ENCODE measurements around the gene ANKRD11. TPM values are rescaled to one million over a fixed set of nuclear protein-coding genes. Genes with fewer than 3 reads are reported as not detected.

The ANKRD11 gene
- total RNA-seq, 2 experiments from 2014 or later, result 126 to 133 TPM

DNA sequence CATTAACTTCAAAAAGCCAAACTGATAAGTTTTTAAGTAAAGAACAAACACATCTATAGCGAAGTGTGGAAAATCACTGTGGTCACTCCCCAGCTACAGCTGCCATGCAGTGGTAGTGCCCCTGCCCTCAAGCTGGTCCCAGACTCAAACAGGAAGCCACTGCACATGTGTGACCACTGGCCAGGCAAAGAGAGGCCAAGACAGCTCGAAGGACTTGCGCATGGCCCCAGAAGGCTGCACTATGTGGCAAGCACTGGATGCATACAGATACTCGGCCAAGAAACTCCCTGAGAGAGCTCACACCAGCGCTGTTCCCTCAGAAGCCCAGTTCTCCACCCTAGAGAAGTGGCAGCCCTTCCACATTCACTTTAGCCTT is 82.4 kb downstream of the ANKRD11 start:
- intact Hi-C loops (cut with micrococcal nuclease), result loop anchor here (2.0 to 5.0 kb wide), 3 partner anchors 34 to 81 kb away; no protein-coding TSS in a partner anchor
- Mint-ChIP-seq H3K4me3 (no peak overlapping the region), H3K27ac (peak overlapping the region; percentile 86), H3K4me1 (ENCODE audit: low read depth) (peaks cover 91% of the 10 kb centered on the region), H3K27me3 (no peaks in the 10 kb centered on the region), H3K36me3 (no peaks in the 10 kb centered on the region), H3K9me3 (no peaks in the 10 kb centered on the region)
- ChIA-PET CTCF (no interaction called here), POLR2A (interaction anchor here (0.9 kb wide), 1 partner anchor 17 kb away, joined by 3 read pairs; no protein-coding TSS in a partner anchor)
- no peak for DNase-seq

DNA sequence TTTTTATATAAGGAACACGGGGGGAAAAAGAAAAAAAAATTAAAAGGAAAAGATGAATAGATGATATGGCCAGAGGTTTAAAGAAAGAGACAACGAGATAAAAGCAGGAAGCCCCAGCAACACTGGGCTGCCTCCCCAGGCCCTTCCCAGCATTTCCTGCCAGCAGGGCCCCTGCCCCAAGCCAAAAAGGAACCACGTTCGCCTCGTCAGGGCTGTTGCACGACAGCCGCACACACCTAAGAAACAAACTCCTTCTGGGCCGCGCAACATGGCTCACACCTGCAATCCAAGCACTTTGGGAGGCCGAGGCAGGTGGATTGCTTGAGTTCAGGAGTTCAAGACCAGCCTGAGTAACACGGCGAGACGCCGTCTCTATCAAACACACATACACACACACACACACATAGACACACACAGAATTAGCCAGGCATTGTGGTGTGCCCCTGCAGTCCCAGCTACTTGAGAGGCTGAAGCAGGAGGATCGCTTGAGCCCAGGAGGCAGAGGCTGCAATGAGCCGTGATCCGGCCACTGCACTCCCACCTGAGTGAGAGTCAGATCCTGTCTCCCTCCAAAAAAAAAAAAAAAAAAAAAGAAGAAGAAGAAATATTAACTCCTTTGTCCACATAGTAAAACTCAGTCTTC is 83.0 kb downstream of the ANKRD11 start:
- Mint-ChIP-seq H3K4me3 (peak overlapping the region; percentile 26), H3K9me3 (no peaks in the 10 kb centered on the region), H3K27ac (peak overlapping the region; percentile 86), H3K36me3 (no peaks in the 10 kb centered on the region), H3K27me3 (no peaks in the 10 kb centered on the region), H3K4me1 (ENCODE audit: low read depth) (peaks cover 89% of the 10 kb centered on the region)
- CTCF ChIA-PET, result no interaction called here
- POLR2A ChIA-PET, result no interaction called here
- intact Hi-C loops (cut with micrococcal nuclease), result loop anchor here (5.0 kb wide), 1 partner anchor 35 kb away; no protein-coding TSS in a partner anchor
- DNase-seq, result peak; percentile 46

DNA sequence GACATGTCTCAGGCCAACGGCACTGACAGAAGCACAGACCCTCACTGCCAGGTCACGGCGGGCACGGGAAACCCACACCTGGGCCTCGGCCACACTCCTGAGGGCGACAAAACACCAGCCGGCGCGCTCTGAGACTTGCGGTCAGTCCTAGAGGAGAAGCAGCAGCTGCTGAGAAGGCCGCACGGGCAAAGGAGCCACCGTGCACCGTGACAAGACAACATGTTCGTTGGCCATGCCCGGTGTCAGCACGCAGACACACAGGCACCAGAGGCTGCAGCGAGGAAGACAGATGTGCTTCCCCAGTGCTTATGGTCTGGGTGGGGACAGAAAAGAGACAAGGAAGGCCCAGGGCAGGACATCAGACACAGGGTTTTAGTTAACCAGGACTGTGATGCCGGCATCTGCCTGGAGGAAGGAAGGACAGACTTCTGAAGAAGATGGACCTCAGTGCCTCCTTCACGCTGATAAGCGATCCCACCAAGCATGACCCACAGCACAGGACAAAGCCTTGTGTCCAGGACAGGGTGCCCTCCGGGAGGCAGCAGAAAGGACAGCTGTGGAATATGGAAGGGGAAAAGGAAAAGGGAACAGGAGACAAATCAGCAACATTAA is 84.0 kb downstream of the ANKRD11 start:
- peak overlapping the region; percentile 86 for H3K27ac Mint-ChIP-seq
- H3K36me3 Mint-ChIP-seq, result no peaks in the 10 kb centered on the region
- no peaks in the 10 kb centered on the region for H3K27me3 Mint-ChIP-seq
- intact Hi-C loops (cut with micrococcal nuclease), result loop anchor here (5.0 kb wide), 1 partner anchor 36 kb away; no protein-coding TSS in a partner anchor
- H3K4me3 Mint-ChIP-seq, result no peak overlapping the region
- H3K9me3 Mint-ChIP-seq, result no peaks in the 10 kb centered on the region
- ChIA-PET CTCF (no interaction called here), POLR2A (no interaction called here)
- DNase-seq, result no peak
- H3K4me1 Mint-ChIP-seq (ENCODE audit: low read depth), result peaks cover 91% of the 10 kb centered on the region

DNA sequence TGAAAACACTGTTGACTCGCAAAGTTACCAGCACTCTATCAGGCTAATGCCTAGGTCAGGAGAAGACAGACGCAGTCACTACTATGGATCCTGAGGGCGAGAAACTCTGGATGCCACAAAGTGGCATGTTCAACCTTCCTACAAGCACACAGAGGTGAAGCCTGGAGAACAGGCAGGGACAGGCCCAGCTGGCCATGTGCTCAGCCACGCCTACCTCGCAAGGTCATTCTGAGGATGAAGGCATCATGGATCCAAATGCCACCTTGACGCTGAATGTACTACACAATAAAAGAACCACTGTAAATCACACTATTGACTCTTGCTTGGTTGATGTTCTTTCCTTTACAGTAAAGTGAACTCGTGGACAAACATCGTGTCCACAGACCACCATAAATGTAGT is 85.8 kb downstream of the ANKRD11 start:
- Mint-ChIP-seq H3K4me3 (no peak overlapping the region), H3K27me3 (no peaks in the 10 kb centered on the region), H3K36me3 (no peaks in the 10 kb centered on the region), H3K4me1 (ENCODE audit: low read depth) (peaks cover 75% of the 10 kb centered on the region), H3K9me3 (no peaks in the 10 kb centered on the region), H3K27ac (peak overlapping the region; percentile 70)
- no peak for DNase-seq
- CTCF ChIA-PET, result no interaction called here
- POLR2A ChIA-PET, result interaction anchor here (1.3 kb wide), 1 partner anchor 85 kb away, joined by 3 read pairs; no protein-coding TSS in a partner anchor
- intact Hi-C loops (cut with micrococcal nuclease), result no loop called here

DNA sequence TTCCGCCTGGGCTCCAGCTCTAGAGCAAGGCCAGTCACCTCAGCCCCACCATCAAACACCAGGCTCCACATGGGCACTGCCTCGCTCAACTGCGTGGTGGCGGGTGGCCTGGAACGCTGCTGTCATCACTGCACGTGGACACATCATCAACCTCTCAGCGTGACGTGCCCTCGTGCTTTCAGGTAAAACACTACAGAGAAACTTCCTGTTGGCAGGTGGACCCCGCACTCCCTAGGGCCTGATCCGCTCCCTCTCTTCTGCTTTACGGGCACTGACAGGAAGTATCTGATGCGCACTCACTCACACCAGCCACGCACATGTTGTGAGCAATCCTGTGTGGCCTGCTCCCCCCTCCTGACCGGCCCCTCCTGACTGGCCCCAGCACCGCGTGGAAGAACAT is 87.4 kb downstream of the ANKRD11 start:
- Mint-ChIP-seq H3K27me3 (no peaks in the 10 kb centered on the region), H3K4me1 (ENCODE audit: low read depth) (peaks cover 71% of the 10 kb centered on the region), H3K9me3 (no peaks in the 10 kb centered on the region), H3K4me3 (no peak overlapping the region), H3K27ac (peak overlapping the region; percentile 70), H3K36me3 (peaks cover 3% of the 10 kb centered on the region)
- DNase-seq, result peak; percentile 44
- POLR2A ChIA-PET, result no interaction called here
- intact Hi-C loops (cut with micrococcal nuclease), result no loop called here
- CTCF ChIA-PET, result no interaction called here

DNA sequence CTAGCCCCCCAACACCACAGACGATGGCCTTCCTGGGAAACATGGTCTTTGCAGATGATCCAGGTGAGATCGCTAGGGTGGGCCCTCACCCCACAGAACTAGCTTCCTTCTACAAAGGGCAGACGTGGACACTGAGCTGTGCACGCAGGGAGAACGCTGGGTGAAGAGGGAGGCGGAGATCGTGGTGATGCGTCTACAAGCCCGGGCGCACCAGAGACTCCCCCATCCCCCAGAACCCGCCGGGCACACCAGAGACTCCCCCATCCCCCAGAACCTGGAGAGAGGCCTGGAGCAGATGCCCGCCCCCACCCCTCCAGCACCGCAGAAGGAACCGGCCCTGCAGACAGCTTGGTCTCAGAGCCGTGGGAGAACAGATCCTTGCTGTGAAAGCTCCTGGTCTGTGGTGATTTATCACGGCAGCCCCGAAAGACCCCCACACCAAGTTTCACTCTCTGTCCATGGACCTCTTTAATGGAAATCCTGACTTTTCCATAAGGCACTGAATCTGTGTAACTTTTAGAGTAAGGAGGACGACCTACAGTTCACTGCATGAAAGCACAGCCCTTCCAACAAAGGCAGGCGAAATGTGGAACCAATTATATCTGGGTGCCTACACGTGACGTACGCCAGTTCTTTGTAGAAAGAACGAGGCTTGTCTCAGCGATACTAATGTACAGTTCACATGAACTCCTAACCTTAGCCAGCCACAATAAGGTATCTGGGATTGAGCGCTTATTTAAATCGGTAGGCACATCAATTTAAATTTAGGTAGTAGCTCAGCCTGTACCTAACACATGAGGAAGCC is 88.5 kb downstream of the ANKRD11 start:
- intact Hi-C loops (cut with micrococcal nuclease), result no loop called here

DNA sequence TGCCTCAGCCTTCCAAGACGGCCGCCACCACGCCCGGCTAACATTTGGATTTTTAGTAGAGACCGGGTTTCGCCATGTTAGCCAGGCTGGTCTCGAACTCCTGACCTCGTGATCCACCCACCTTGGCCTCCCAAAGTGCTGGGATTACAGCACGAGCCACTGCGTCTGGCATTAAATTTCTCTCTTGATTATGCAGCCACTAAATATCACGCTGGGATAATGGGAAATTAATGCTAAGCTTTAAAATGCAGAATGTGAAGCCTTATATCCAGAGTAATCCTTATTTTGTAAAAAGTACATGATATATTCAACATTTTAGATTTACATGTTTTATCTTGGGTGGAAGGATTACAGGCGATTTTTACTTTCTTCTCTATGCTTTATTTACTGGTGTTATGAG is 89.2 kb downstream of the ANKRD11 start:
- ChIA-PET CTCF (no interaction called here), POLR2A (no interaction called here)
- Mint-ChIP-seq H3K4me3 (no peak overlapping the region), H3K27me3 (no peaks in the 10 kb centered on the region), H3K27ac (peak overlapping the region; percentile 25), H3K9me3 (no peaks in the 10 kb centered on the region), H3K36me3 (peaks cover 4% of the 10 kb centered on the region), H3K4me1 (ENCODE audit: low read depth) (peaks cover 61% of the 10 kb centered on the region)
- intact Hi-C loops (cut with micrococcal nuclease), result no loop called here
- no peak for DNase-seq

More for the DNA sequence above, 88.5 kb downstream of the ANKRD11 start:
- ChIA-PET POLR2A (no interaction called here), CTCF (no interaction called here)
- Mint-ChIP-seq H3K4me1 (ENCODE audit: low read depth) (peaks cover 64% of the 10 kb centered on the region), H3K27ac (peak overlapping the region; percentile 67), H3K36me3 (peaks cover 3% of the 10 kb centered on the region), H3K27me3 (no peaks in the 10 kb centered on the region), H3K4me3 (no peak overlapping the region), H3K9me3 (no peaks in the 10 kb centered on the region)
- no peak for DNase-seq

DNA sequence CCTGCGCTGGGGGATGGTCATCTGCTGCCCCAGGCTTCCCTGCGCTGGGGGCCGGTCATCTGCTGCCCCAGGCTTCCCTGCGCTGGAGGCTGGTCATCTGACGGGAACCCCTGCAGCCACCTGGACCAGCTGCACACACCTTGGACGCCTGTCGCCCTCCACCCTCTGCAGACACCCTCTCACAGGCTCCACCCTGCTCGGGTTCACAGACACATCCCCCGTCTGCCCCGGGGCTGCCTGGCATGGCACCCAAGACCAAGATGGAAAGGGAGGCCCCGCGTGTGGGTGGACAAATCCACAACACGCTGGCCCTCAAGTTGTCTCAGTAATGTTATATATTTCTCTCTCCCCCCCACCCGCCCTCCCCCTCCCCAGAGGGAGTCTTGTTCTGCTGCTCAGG is 89.6 kb downstream of the ANKRD11 start:
- DNase-seq, result no peak
- intact Hi-C loops (cut with micrococcal nuclease), result no loop called here
- Mint-ChIP-seq H3K36me3 (peaks cover 4% of the 10 kb centered on the region), H3K9me3 (no peaks in the 10 kb centered on the region), H3K27ac (no peak overlapping the region), H3K27me3 (no peaks in the 10 kb centered on the region), H3K4me3 (no peak overlapping the region), H3K4me1 (ENCODE audit: low read depth) (peaks cover 60% of the 10 kb centered on the region)
- POLR2A ChIA-PET, result no interaction called here
- CTCF ChIA-PET, result no interaction called here

DNA sequence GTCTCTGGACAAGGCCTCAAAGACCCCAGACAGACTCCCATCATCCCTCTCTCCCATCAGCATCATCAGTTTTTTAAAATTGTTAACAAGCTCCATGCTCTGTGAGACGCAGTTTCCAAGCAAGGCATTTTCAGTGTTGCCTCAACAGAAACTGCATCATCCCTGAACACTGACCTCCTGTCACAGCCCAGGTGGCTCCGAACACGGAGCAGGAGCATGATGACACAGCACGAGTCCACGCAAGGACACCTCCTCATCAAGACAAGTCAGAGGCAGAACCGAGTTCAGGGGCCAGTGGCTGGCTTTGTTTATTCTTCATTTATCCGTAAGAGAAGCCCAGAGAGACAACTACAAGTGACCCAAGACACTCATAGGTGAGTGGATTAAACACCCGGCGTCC is 91.4 kb downstream of the ANKRD11 start:
- H3K27me3 Mint-ChIP-seq, result no peaks in the 10 kb centered on the region
- CTCF ChIA-PET, result interaction anchor here (0.7 kb wide), 1 partner anchor 12 kb away, joined by 3 read pairs; no protein-coding TSS in a partner anchor

DNA sequence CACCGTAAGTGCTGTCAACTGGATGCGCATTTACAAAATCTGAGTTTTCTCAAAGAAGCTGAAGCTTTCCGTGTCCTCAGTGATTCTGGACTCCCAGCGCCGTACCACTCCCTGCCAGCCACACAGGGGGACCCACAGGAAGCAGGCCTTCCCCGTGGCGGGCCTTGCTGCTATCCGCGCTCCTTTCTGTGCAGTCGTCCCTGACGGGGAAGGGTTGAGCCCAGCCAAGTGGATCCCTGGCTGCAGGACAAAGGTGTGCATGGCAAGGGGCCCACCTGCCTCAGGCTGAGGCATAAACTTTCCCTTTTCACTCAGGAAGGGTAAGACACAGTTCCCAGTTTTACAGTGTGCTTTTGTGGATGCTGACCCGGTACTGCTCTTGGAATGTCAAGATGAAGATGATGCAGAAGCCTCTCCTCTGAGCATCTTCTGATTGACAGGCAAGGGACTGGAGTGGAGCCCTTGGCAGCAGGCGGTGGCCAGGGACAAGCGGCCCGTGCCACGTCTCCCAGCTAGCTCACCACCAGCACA is 93.0 kb downstream of the ANKRD11 start:
- Mint-ChIP-seq H3K27ac (no peak overlapping the region), H3K4me3 (no peak overlapping the region), H3K27me3 (no peaks in the 10 kb centered on the region), H3K36me3 (peaks cover 10% of the 10 kb centered on the region), H3K9me3 (no peaks in the 10 kb centered on the region), H3K4me1 (ENCODE audit: low read depth) (peaks cover 56% of the 10 kb centered on the region)
- POLR2A ChIA-PET, result interaction anchor here (0.6 kb wide), 1 partner anchor 43 kb away, joined by 3 read pairs; no protein-coding TSS in a partner anchor
- CTCF ChIA-PET, result no interaction called here
- DNase-seq, result no peak
- intact Hi-C loops (cut with micrococcal nuclease), result no loop called here

More for the DNA sequence above, 91.4 kb downstream of the ANKRD11 start:
- no peak for DNase-seq
- H3K36me3 Mint-ChIP-seq, result peaks cover 7% of the 10 kb centered on the region
- intact Hi-C loops (cut with micrococcal nuclease), result no loop called here
- H3K4me1 Mint-ChIP-seq (ENCODE audit: low read depth), result peaks cover 58% of the 10 kb centered on the region
- no peaks in the 10 kb centered on the region for H3K9me3 Mint-ChIP-seq
- H3K4me3 Mint-ChIP-seq, result no peak overlapping the region
- H3K27ac Mint-ChIP-seq, result peak overlapping the region; percentile 58
- POLR2A ChIA-PET, result interaction anchor here (1.0 kb wide), 1 partner anchor 57 kb away, joined by 6 read pairs; no protein-coding TSS in a partner anchor

DNA sequence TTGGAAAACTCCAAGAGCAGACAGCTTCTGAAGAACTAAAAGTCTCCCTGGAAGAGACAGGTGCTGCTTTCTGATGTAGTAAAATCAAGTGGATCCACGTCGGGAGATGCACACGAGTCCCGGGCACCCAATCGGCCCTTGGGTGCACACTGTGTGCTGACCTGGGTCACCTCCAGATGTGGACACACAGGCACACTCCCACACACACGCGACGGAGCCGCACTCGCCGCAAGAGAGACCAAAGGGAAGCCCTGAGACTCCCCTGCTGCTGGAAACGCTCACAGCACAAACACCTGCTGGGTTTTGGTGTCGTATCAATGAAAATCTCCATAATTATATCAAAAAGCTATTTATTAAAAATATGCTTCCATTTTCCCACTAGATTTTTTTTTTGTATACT is 94.2 kb downstream of the ANKRD11 start:
- Mint-ChIP-seq H3K9me3 (no peaks in the 10 kb centered on the region), H3K27ac (no peak overlapping the region), H3K4me3 (no peak overlapping the region), H3K27me3 (no peaks in the 10 kb centered on the region), H3K36me3 (peaks cover 12% of the 10 kb centered on the region), H3K4me1 (ENCODE audit: low read depth) (peaks cover 61% of the 10 kb centered on the region)
- DNase-seq, result no peak
- POLR2A ChIA-PET, result no interaction called here
- CTCF ChIA-PET, result interaction anchor here (0.5 kb wide), 1 partner anchor 41 kb away, joined by 3 read pairs; no protein-coding TSS in a partner anchor
- intact Hi-C loops (cut with micrococcal nuclease), result no loop called here
